EH (cell line): Measurements from ENCODE around the gene ZNF133.
"Not testable (repeated sequence)": the region's sequence is repeated elsewhere in the genome, so short reads cannot be mapped to it uniquely, and the experiment has no call there.

Source experiments
- DNase-seq: peaks from one replicate; pipeline ENCODE4 v3.0.0-alpha.2; 2015; ENCODE audit warnings: low read depth

ZNF133 gene

GRCh38 chr20:18284805-18285533 is 3.4 kb upstream of the ZNF133 start:
- no peak for DNase-seq

GRCh38 chr20:18287546-18287914 is 797 bp upstream of the ZNF133 start:
- no peak for DNase-seq

GRCh38 chr20:18288749-18289267 is 481 bp downstream of the ZNF133 start:
- DNase-seq: peak; percentile 30

- peak; percentile 25 for DNase-seq
Measured at GRCh38 chr20:18289306-18289705, 979 bp downstream of the ZNF133 start.

GRCh38 chr20:18299364-18299763 is 11.0 kb downstream of the ZNF133 start:
- no peak for DNase-seq

GRCh38 chr20:18304618-18305017 is 16.3 kb downstream of the ZNF133 start:
- DNase-seq: no peak

- no peak for DNase-seq
Measured at GRCh38 chr20:18307301-18307700, 19.0 kb downstream of the ZNF133 start.

GRCh38 chr20:18310051-18310450 is 21.7 kb downstream of the ZNF133 start:
- no peak for DNase-seq

- DNase-seq: no peak
Measured at GRCh38 chr20:18310592-18310991, 22.3 kb downstream of the ZNF133 start.

GRCh38 chr20:18312723-18313122 is 24.4 kb downstream of the ZNF133 start:
- DNase-seq: no peak

GRCh38 chr20:18313411-18313810 is 25.1 kb downstream of the ZNF133 start:
- DNase-seq: no peak

- peak; percentile 87 for DNase-seq
Measured at GRCh38 chr20:18314786-18315406, 26.6 kb downstream of the ZNF133 start.

GRCh38 chr20:18316166-18316565 is 27.8 kb downstream of the ZNF133 start:
- DNase-seq: no peak

- DNase-seq: no peak
Measured at GRCh38 chr20:18321316-18321715, 33.0 kb downstream of the ZNF133 start.

GRCh38 chr20:18321976-18322950 is 33.9 kb downstream of the ZNF133 start:
- no peak for DNase-seq

- no peak for DNase-seq
Measured at GRCh38 chr20:18323705-18324104, 35.4 kb downstream of the ZNF133 start.

GRCh38 chr20:18324596-18325089 is 36.3 kb downstream of the ZNF133 start:
- no peak for DNase-seq

GRCh38 chr20:18326990-18327389 is 38.7 kb downstream of the ZNF133 start:
- DNase-seq: no peak

- DNase-seq: no peak
Measured at GRCh38 chr20:18331694-18332093, 43.4 kb downstream of the ZNF133 start.

- not testable (repeated sequence) for DNase-seq
Measured at GRCh38 chr20:18349749-18350148, 61.4 kb downstream of the ZNF133 start.

GRCh38 chr20:18359854-18360253 is 71.5 kb downstream of the ZNF133 start:
- DNase-seq: no peak

GRCh38 chr20:18360635-18361034 is 72.3 kb downstream of the ZNF133 start:
- DNase-seq: no peak
